SK-N-MC (cell line): ENCODE measurements around the gene DSCAML1.

ENCODE experiments used
- EZH2 ChIP-seq: fragments of 200-600 bp; sonication (generic); IDR thresholded peaks from one replicate; pipeline ENCODE4 v1.6.1; 2017; ENCODE audit warnings: antibody characterized with exemption
- POLR2AphosphoS5 ChIP-seq: IDR thresholded peaks from 2 replicates; pipeline ENCODE4 v1.6.1; 2012; ENCODE audit warnings: mild to moderate bottlenecking, low read depth, low read length, borderline replicate concordance

GRCh38 chr11:117696540-117696939 is 100.5 kb downstream of the DSCAML1 start:
- TF ChIP-seq EZH2 (no peak), POLR2AphosphoS5 (no peak)
